ENCODE data around the gene VAT1L.

Gene VAT1L

GRCh38 chr16:77948835-77949234 is 160.5 kb downstream of the VAT1L start:
- TF ChIP-seq, protein P1, sequence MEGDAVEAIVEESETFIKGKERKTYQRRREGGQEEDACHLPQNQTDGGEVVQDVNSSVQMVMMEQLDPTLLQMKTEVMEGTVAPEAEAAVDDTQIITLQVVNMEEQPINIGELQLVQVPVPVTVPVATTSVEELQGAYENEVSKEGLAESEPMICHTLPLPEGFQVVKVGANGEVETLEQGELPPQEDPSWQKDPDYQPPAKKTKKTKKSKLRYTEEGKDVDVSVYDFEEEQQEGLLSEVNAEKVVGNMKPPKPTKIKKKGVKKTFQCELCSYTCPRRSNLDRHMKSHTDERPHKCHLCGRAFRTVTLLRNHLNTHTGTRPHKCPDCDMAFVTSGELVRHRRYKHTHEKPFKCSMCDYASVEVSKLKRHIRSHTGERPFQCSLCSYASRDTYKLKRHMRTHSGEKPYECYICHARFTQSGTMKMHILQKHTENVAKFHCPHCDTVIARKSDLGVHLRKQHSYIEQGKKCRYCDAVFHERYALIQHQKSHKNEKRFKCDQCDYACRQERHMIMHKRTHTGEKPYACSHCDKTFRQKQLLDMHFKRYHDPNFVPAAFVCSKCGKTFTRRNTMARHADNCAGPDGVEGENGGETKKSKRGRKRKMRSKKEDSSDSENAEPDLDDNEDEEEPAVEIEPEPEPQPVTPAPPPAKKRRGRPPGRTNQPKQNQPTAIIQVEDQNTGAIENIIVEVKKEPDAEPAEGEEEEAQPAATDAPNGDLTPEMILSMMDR (IDR thresholded peaks at IDR 0.05; ENCODE audit: unreplicated experiment in 3 of 3): no peak
- no peaks in the 10 kb centered on the region for H3K4me1 Mint-ChIP-seq
- H3K27me3 Mint-ChIP-seq (ENCODE audit: low read depth): peaks cover 6% of the 10 kb centered on the region
- H3K36me3 Mint-ChIP-seq (ENCODE audit: low read depth): no peaks in the 10 kb centered on the region
- H3K27ac Mint-ChIP-seq: no peak overlapping the region
- H3K4me3 Mint-ChIP-seq: no peak overlapping the region
- H3K9me3 Mint-ChIP-seq: no peaks in the 10 kb centered on the region

DNA sequence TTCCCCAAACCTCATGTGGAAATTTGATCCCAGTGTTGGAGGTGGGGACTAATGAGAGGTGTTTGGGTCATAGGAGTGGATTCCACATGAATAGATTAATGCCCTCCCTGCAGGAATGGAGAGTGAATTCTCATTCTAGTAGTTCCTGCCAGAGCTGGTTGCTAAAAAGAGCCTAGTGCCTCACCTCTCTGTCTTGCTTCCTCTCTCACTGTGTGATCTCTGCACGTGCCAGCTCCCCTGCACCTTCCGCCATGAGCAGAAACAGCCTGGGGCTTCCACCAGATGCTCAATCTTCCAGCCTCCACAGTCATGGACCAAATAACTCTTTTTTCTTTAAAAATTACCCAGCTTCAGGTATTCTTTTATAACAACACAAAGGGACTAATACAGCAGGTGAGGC is 161.1 kb downstream of the VAT1L start:
- Mint-ChIP-seq H3K36me3 (ENCODE audit: low read depth) (no peaks in the 10 kb centered on the region), H3K4me1 (no peaks in the 10 kb centered on the region), H3K4me3 (no peak overlapping the region), H3K27me3 (ENCODE audit: low read depth) (peaks cover 6% of the 10 kb centered on the region), H3K9me3 (no peaks in the 10 kb centered on the region), H3K27ac (no peak overlapping the region)
- TF ChIP-seq, protein P1 (IDR thresholded peaks at IDR 0.05; ENCODE audit: unreplicated experiment in 3 of 3): no peak

DNA sequence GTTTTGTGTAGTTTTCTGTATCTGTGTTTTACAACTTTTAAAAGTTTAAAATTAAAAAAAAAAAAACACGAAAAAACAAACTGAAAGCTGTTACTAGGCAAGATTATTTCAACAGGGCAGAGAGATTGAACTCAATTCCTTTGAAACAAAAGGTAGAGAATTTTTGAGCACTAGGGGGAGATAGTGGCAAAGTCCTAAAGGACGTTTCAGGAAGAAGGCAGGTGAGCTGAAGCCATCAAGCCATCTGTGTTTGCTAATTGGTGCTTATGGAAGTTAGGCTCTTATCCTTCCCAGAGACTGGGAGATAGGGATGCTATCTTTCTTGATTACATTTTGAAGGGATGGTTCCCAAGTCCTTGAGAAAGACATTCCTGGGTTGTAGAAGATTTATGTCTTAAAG is 163.4 kb downstream of the VAT1L start:
- Mint-ChIP-seq H3K9me3 (no peaks in the 10 kb centered on the region), H3K27me3 (ENCODE audit: low read depth) (peaks cover 6% of the 10 kb centered on the region), H3K27ac (no peak overlapping the region), H3K4me3 (no peak overlapping the region), H3K36me3 (ENCODE audit: low read depth) (no peaks in the 10 kb centered on the region), H3K4me1 (no peaks in the 10 kb centered on the region)
- TF ChIP-seq, protein P1 (IDR thresholded peaks at IDR 0.05; ENCODE audit: unreplicated experiment in 3 of 3): peak; percentile 33 to 37 (median 34)

GRCh38 chr16:77955127-77955526 is 166.8 kb downstream of the VAT1L start:
- Mint-ChIP-seq H3K4me1 (no peaks in the 10 kb centered on the region), H3K9me3 (no peaks in the 10 kb centered on the region), H3K4me3 (no peak overlapping the region), H3K36me3 (ENCODE audit: low read depth) (no peaks in the 10 kb centered on the region), H3K27ac (no peak overlapping the region), H3K27me3 (ENCODE audit: low read depth) (peaks cover 9% of the 10 kb centered on the region)
- TF ChIP-seq, protein P1 (IDR thresholded peaks at IDR 0.05; ENCODE audit: unreplicated experiment in 3 of 3): no peak

- Mint-ChIP-seq H3K27ac (no peak overlapping the region), H3K4me1 (no peaks in the 10 kb centered on the region), H3K36me3 (ENCODE audit: low read depth) (no peaks in the 10 kb centered on the region), H3K27me3 (ENCODE audit: low read depth) (peaks cover 15% of the 10 kb centered on the region), H3K9me3 (no peaks in the 10 kb centered on the region), H3K4me3 (no peak overlapping the region)
- TF ChIP-seq, protein P1 (IDR thresholded peaks at IDR 0.05; ENCODE audit: unreplicated experiment in 3 of 3): no peak
These were observed 167.9 kb downstream of the VAT1L start for GRCh38 chr16:77956231-77956630.

DNA sequence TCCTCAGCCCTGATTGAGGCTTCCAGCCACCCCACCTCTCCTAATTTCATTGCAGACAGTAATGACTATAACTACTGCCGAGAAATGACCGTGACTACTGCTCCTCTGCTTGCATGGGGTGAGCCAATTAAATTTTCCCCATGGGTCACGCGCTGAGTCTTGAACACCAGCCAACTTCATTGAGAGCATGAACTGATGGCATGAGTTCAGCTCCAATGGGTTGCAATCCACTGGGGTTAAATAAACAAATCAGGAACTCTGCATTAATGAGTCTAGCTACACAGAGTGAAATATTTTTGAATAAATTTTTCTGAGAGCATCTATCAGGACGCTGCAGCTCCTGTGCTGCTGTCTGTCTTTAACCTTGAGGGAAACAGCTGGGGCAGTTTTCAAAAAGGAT is 172.4 kb downstream of the VAT1L start:
- Mint-ChIP-seq H3K36me3 (ENCODE audit: low read depth) (no peaks in the 10 kb centered on the region), H3K27ac (no peak overlapping the region), H3K4me3 (no peak overlapping the region), H3K4me1 (no peaks in the 10 kb centered on the region), H3K9me3 (peaks cover 3% of the 10 kb centered on the region), H3K27me3 (ENCODE audit: low read depth) (peaks cover 58% of the 10 kb centered on the region)
- TF ChIP-seq, protein P1 (IDR thresholded peaks at IDR 0.05; ENCODE audit: unreplicated experiment in 3 of 3): no peak

Data from nephron (organoid).